ENCODE results near the gene SH3PXD2B.
"Not testable (repeated sequence)": the region's sequence is repeated elsewhere in the genome, so short reads cannot be mapped to it uniquely, and the experiment has no call there.

The SH3PXD2B gene

GRCh38 chr5:172305380-172305779, 148.9 kb downstream of the SH3PXD2B start:
- DNase-seq (ENCODE audit: low read depth in 2 of 3, low spot score in 2 of 3): no peak

- DNase-seq (ENCODE audit: low read depth in 2 of 3, low spot score in 2 of 3): no peak
Observed at GRCh38 chr5:172303572-172304335, 150.6 kb downstream of the SH3PXD2B start.

- no peak for DNase-seq (ENCODE audit: low read depth in 2 of 3, low spot score in 2 of 3)
Observed at GRCh38 chr5:172303162-172303561, 151.2 kb downstream of the SH3PXD2B start.

- DNase-seq (ENCODE audit: low read depth in 2 of 3, low spot score in 2 of 3): no peak
Observed at GRCh38 chr5:172302047-172302710, 152.1 kb downstream of the SH3PXD2B start.

GRCh38 chr5:172299916-172300439, 154.3 kb downstream of the SH3PXD2B start:
- DNase-seq (ENCODE audit: low read depth in 2 of 3, low spot score in 2 of 3): no peak

- DNase-seq (ENCODE audit: low read depth in 2 of 3, low spot score in 2 of 3): no peak
Observed at GRCh38 chr5:172294831-172295230, 159.5 kb downstream of the SH3PXD2B start.

- DNase-seq (ENCODE audit: low read depth in 2 of 3, low spot score in 2 of 3): no peak
Observed at GRCh38 chr5:172293745-172294342, 160.5 kb downstream of the SH3PXD2B start.

GRCh38 chr5:172293054-172293744, 161.1 kb downstream of the SH3PXD2B start:
- DNase-seq (ENCODE audit: low read depth in 2 of 3, low spot score in 2 of 3): peak in 2 of 3 experiments; percentile 11 to 30

GRCh38 chr5:172291837-172292236, 162.5 kb downstream of the SH3PXD2B start:
- DNase-seq (ENCODE audit: low read depth in 2 of 3, low spot score in 2 of 3): not testable (repeated sequence)

GRCh38 chr5:172288465-172288864, 165.9 kb downstream of the SH3PXD2B start:
- no peak for DNase-seq (ENCODE audit: low read depth in 2 of 3, low spot score in 2 of 3)

- DNase-seq (ENCODE audit: low read depth in 2 of 3, low spot score in 2 of 3): not testable (repeated sequence)
Observed at GRCh38 chr5:172287140-172287539, 167.2 kb downstream of the SH3PXD2B start.

- DNase-seq (ENCODE audit: low read depth in 2 of 3, low spot score in 2 of 3): no peak
Observed at GRCh38 chr5:172285226-172286143, 168.8 kb downstream of the SH3PXD2B start.

GRCh38 chr5:172284611-172284980, 169.7 kb downstream of the SH3PXD2B start:
- DNase-seq (ENCODE audit: low read depth in 2 of 3, low spot score in 2 of 3): no peak

GRCh38 chr5:172283862-172284610, 170.3 kb downstream of the SH3PXD2B start:
- DNase-seq (ENCODE audit: low read depth in 2 of 3, low spot score in 2 of 3): peak; percentile 42 to 70 (median 60)

- DNase-seq (ENCODE audit: low read depth in 2 of 3, low spot score in 2 of 3): peak in 2 of 3 experiments; percentile 20 to 64
Observed at GRCh38 chr5:172283020-172283861, 171.1 kb downstream of the SH3PXD2B start, which contains the start of gene UBTD2. UBTD2 (minus strand) TSS chr5:172283764; CDS start chr5:172283665, 99 bp downstream.

- no peak for DNase-seq (ENCODE audit: low read depth in 2 of 3, low spot score in 2 of 3)
Observed at GRCh38 chr5:172282272-172283019, 171.9 kb downstream of the SH3PXD2B start.

GRCh38 chr5:172281346-172281745, 173.0 kb downstream of the SH3PXD2B start:
- DNase-seq (ENCODE audit: low read depth in 2 of 3, low spot score in 2 of 3): no peak

GRCh38 chr5:172280929-172281328, 173.4 kb downstream of the SH3PXD2B start:
- DNase-seq (ENCODE audit: low read depth in 2 of 3, low spot score in 2 of 3): no peak
